SJCRH30 (cell line): ENCODE results near the gene SURF2. TPM values are rescaled to one million over a fixed set of nuclear protein-coding genes. Genes with fewer than 3 reads are reported as not detected.
"Not testable (repeated sequence)": the region's sequence is repeated elsewhere in the genome, so short reads cannot be mapped to it uniquely, and the experiment has no call there.

Experiments
- DNase-seq, 2 experiments: peaks; one replicate each; pipeline ENCODE4 v3.0.0-alpha.2; 2015 to 2020
- H3K27ac ChIP-seq: fragments of 250-450 bp; sonication (Bioruptor Pico); 2 replicates; pipeline ENCODE4 v1.5.1; 2020; ENCODE audit warnings: mild to moderate bottlenecking, moderate library complexity
- H3K27me3 ChIP-seq: fragments of 250-450 bp; sonication (Bioruptor Pico); 2 replicates; pipeline ENCODE4 v1.5.1; 2020; ENCODE audit warnings: mild to moderate bottlenecking, moderate library complexity
- H3K36me3 ChIP-seq: fragments of 250-450 bp; sonication (Bioruptor Pico); 2 replicates; pipeline ENCODE4 v1.5.1; 2020; ENCODE audit warnings: mild to moderate bottlenecking, moderate library complexity
- H3K4me1 ChIP-seq: fragments of 250-450 bp; sonication (Bioruptor Pico); 2 replicates; pipeline ENCODE4 v1.5.1; 2020; ENCODE audit warnings: mild to moderate bottlenecking, moderate library complexity
- H3K4me3 ChIP-seq: fragments of 250-450 bp; sonication (Bioruptor Pico); 2 replicates; pipeline ENCODE4 v1.5.1; 2020; ENCODE audit warnings: mild to moderate bottlenecking, moderate library complexity
- H3K9me3 ChIP-seq: fragments of 250-450 bp; sonication (Bioruptor Pico); replicated peaks from 2 replicates; pipeline ENCODE4 v1.5.1; 2020; ENCODE audit warnings: mild to moderate bottlenecking, moderate library complexity
- total RNA-seq: library from RNA; depleted of rRNA; stranded (reverse); fragments of >200 nt; shearing (Covaris generic); gene quantifications from 2 replicates; pipeline ENCODE4 v1.2.3, GENCODE V29; 2014

SURF2 gene
- total RNA-seq, 1 experiment from 2014 or later, result 34.7 TPM

- H3K4me3 ChIP-seq, result peak overlapping the region; percentile 81
- H3K4me1 ChIP-seq, result peaks cover under 1% of the 10 kb centered on the region; the same call in 1 of the 2 replicates
- H3K27me3 ChIP-seq, result no peaks in the 10 kb centered on the region
- H3K9me3 ChIP-seq, result no peaks in the 10 kb centered on the region
- DNase-seq, result no peak
- H3K27ac ChIP-seq, result peak overlapping the region; percentile 51; the same call in 1 of the 2 replicates
- H3K36me3 ChIP-seq, result peaks cover 20% of the 10 kb centered on the region
Measured at GRCh38 chr9:133374612-133375115, 18.3 kb downstream of the SURF2 start.

GRCh38 chr9:133375116-133375723 is 18.9 kb downstream of the SURF2 start:
- Histone ChIP-seq H3K27ac (peak overlapping the region; percentile 51), H3K9me3 (no peaks in the 10 kb centered on the region), H3K27me3 (no peaks in the 10 kb centered on the region), H3K4me1 (no peaks in the 10 kb centered on the region), H3K4me3 (peak overlapping the region; percentile 81), H3K36me3 (peaks cover 18% of the 10 kb centered on the region)
- DNase-seq, result peak; percentile 49 to 63

GRCh38 chr9:133375724-133376654 is 19.6 kb downstream of the SURF2 start, which contains the start of the genes STKLD1 and SURF4:
Gene STKLD1, plus strand, starts transcription at chr9:133376366. Its CDS starts 108 bp downstream, at chr9:133376474.
Gene SURF4, minus strand, starts transcription at chr9:133376060. Its CDS starts 91 bp downstream, at chr9:133375969.
- peaks cover 15% of the 10 kb centered on the region for H3K36me3 ChIP-seq
- peak; percentile 96 to 98 for DNase-seq
- no peaks in the 10 kb centered on the region for H3K4me1 ChIP-seq
- H3K27ac ChIP-seq, result peak within 1 kb of the TSS; percentile 51
- no peaks in the 10 kb centered on the region for H3K9me3 ChIP-seq
- no peaks in the 10 kb centered on the region for H3K27me3 ChIP-seq
- H3K4me3 ChIP-seq, result peak within 1 kb of the TSS; percentile 81

GRCh38 chr9:133377280-133377679 is 20.9 kb downstream of the SURF2 start:
- not testable (repeated sequence) for H3K9me3 ChIP-seq, H3K4me1 ChIP-seq, H3K4me3 ChIP-seq, H3K27ac ChIP-seq, H3K27me3 ChIP-seq, DNase-seq
- peaks cover 13% of the 10 kb centered on the region for H3K36me3 ChIP-seq

GRCh38 chr9:133377721-133378216 is 21.4 kb downstream of the SURF2 start:
- H3K27me3 ChIP-seq, result no peaks in the 10 kb centered on the region
- H3K4me1 ChIP-seq, result no peaks in the 10 kb centered on the region
- peaks cover 10% of the 10 kb centered on the region for H3K36me3 ChIP-seq
- no peaks in the 10 kb centered on the region for H3K9me3 ChIP-seq
- DNase-seq, result peak; percentile 50 to 70
- H3K27ac ChIP-seq, result no peak overlapping the region
- H3K4me3 ChIP-seq, result no peak overlapping the region

GRCh38 chr9:133378408-133378962 is 22.1 kb downstream of the SURF2 start:
- no peak for DNase-seq
- Histone ChIP-seq H3K9me3 (no peaks in the 10 kb centered on the region), H3K36me3 (peaks cover 4% of the 10 kb centered on the region), H3K27me3 (no peaks in the 10 kb centered on the region), H3K4me1 (no peaks in the 10 kb centered on the region), H3K27ac (no peak overlapping the region), H3K4me3 (no peak overlapping the region)

- no peaks in the 10 kb centered on the region for H3K36me3 ChIP-seq
- no peaks in the 10 kb centered on the region for H3K27me3 ChIP-seq
Measured at GRCh38 chr9:133379153-133380086, 23.1 kb downstream of the SURF2 start.

GRCh38 chr9:133380734-133381133 is 24.4 kb downstream of the SURF2 start:
- H3K27me3 ChIP-seq, result no peaks in the 10 kb centered on the region
- no peak overlapping the region for H3K27ac ChIP-seq
- H3K4me1 ChIP-seq, result peaks cover 3% of the 10 kb centered on the region; the same call in 1 of the 2 replicates
- H3K4me3 ChIP-seq, result no peak overlapping the region
- no peak for DNase-seq
- H3K36me3 ChIP-seq, result no peaks in the 10 kb centered on the region
- no peaks in the 10 kb centered on the region for H3K9me3 ChIP-seq

More at GRCh38 chr9:133379153-133380086, 23.1 kb downstream of the SURF2 start:
- no peaks in the 10 kb centered on the region for H3K9me3 ChIP-seq
- DNase-seq, result no peak
- H3K27ac ChIP-seq, result no peak overlapping the region
- no peaks in the 10 kb centered on the region for H3K4me1 ChIP-seq
- H3K4me3 ChIP-seq, result no peak overlapping the region

- no peaks in the 10 kb centered on the region for H3K9me3 ChIP-seq
- no peaks in the 10 kb centered on the region for H3K36me3 ChIP-seq
- H3K4me3 ChIP-seq, result no peak overlapping the region
- peaks cover 5% of the 10 kb centered on the region; the same call in 1 of the 2 replicates for H3K4me1 ChIP-seq
- no peaks in the 10 kb centered on the region for H3K27me3 ChIP-seq
- no peak overlapping the region for H3K27ac ChIP-seq
- DNase-seq, result no peak
Measured at GRCh38 chr9:133382507-133383141, 26.3 kb downstream of the SURF2 start.

GRCh38 chr9:133383438-133383837 is 27.1 kb downstream of the SURF2 start:
- Histone ChIP-seq H3K27me3 (no peaks in the 10 kb centered on the region), H3K4me3 (no peak overlapping the region), H3K9me3 (no peaks in the 10 kb centered on the region), H3K4me1 (peaks cover 5% of the 10 kb centered on the region; the same call in 1 of the 2 replicates), H3K36me3 (no peaks in the 10 kb centered on the region), H3K27ac (no peak overlapping the region)
- no peak for DNase-seq

- no peak overlapping the region for H3K4me3 ChIP-seq
- peaks cover 5% of the 10 kb centered on the region; the same call in 1 of the 2 replicates for H3K4me1 ChIP-seq
- peak in 1 of 2 experiments; percentile 65 for DNase-seq
- H3K36me3 ChIP-seq, result no peaks in the 10 kb centered on the region
- H3K27ac ChIP-seq, result no peak overlapping the region
- H3K9me3 ChIP-seq, result no peaks in the 10 kb centered on the region
- H3K27me3 ChIP-seq, result no peaks in the 10 kb centered on the region
Measured at GRCh38 chr9:133384736-133385321, 28.5 kb downstream of the SURF2 start.

- no peaks in the 10 kb centered on the region for H3K27me3 ChIP-seq
- H3K36me3 ChIP-seq, result no peaks in the 10 kb centered on the region
- peaks cover 5% of the 10 kb centered on the region; the same call in 1 of the 2 replicates for H3K4me1 ChIP-seq
- no peak for DNase-seq
- H3K4me3 ChIP-seq, result no peak overlapping the region
- H3K27ac ChIP-seq, result no peak overlapping the region
- no peaks in the 10 kb centered on the region for H3K9me3 ChIP-seq
Measured at GRCh38 chr9:133385452-133385851, 29.1 kb downstream of the SURF2 start.

- Histone ChIP-seq H3K36me3 (no peaks in the 10 kb centered on the region), H3K9me3 (no peaks in the 10 kb centered on the region), H3K27me3 (no peaks in the 10 kb centered on the region), H3K4me3 (no peak overlapping the region), H3K27ac (no peak overlapping the region), H3K4me1 (peaks cover 5% of the 10 kb centered on the region; the same call in 1 of the 2 replicates)
- DNase-seq, result no peak
Measured at GRCh38 chr9:133386338-133386737, 30.0 kb downstream of the SURF2 start.
